ENCODE measurements around the gene TOR3A.

TOR3A gene

DNA sequence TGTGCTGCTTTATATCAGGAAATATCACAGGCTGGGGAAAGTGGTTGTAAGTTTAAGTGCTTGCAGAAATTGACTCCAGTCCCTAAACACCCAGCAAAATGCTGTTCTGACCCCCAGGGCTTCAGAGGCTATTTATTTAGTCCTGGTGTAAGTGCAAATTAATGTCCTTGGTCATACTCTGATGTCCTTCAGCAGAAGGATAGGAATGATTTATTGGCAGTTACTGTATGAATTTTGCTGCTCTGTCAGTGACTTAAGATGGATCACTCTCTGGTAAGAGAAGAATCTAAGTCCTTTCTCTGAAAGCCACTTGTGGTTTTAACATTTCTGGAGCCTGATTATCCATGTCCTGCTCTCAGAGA, 34.3 kb upstream of the TOR3A start:
- no peak for TF ChIP-seq POLR2AphosphoS5 (IDR thresholded peaks at IDR 0.05; ENCODE audit: low read depth, low read length)
- TF ChIP-seq, protein P1, sequence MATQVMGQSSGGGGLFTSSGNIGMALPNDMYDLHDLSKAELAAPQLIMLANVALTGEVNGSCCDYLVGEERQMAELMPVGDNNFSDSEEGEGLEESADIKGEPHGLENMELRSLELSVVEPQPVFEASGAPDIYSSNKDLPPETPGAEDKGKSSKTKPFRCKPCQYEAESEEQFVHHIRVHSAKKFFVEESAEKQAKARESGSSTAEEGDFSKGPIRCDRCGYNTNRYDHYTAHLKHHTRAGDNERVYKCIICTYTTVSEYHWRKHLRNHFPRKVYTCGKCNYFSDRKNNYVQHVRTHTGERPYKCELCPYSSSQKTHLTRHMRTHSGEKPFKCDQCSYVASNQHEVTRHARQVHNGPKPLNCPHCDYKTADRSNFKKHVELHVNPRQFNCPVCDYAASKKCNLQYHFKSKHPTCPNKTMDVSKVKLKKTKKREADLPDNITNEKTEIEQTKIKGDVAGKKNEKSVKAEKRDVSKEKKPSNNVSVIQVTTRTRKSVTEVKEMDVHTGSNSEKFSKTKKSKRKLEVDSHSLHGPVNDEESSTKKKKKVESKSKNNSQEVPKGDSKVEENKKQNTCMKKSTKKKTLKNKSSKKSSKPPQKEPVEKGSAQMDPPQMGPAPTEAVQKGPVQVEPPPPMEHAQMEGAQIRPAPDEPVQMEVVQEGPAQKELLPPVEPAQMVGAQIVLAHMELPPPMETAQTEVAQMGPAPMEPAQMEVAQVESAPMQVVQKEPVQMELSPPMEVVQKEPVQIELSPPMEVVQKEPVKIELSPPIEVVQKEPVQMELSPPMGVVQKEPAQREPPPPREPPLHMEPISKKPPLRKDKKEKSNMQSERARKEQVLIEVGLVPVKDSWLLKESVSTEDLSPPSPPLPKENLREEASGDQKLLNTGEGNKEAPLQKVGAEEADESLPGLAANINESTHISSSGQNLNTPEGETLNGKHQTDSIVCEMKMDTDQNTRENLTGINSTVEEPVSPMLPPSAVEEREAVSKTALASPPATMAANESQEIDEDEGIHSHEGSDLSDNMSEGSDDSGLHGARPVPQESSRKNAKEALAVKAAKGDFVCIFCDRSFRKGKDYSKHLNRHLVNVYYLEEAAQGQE (IDR thresholded peaks at IDR 0.05; ENCODE audit: insufficient read depth in 1 of 2, low read depth in 2 of 2, low read length in 2 of 2) = no peak
- TF ChIP-seq FOXP2 (optimal IDR thresholded peaks at IDR 0.05; ENCODE audit: borderline replicate concordance, extremely low read depth, extremely low read length, insufficient read depth) = no peak
- TF ChIP-seq SIN3A (IDR thresholded peaks at IDR 0.05; ENCODE audit: borderline replicate concordance, insufficient read depth, low read length) = no peak
- TF ChIP-seq TAF1 (IDR thresholded peaks at IDR 0.05; ENCODE audit: borderline replicate concordance, insufficient read depth, low read length) = no peak

DNA sequence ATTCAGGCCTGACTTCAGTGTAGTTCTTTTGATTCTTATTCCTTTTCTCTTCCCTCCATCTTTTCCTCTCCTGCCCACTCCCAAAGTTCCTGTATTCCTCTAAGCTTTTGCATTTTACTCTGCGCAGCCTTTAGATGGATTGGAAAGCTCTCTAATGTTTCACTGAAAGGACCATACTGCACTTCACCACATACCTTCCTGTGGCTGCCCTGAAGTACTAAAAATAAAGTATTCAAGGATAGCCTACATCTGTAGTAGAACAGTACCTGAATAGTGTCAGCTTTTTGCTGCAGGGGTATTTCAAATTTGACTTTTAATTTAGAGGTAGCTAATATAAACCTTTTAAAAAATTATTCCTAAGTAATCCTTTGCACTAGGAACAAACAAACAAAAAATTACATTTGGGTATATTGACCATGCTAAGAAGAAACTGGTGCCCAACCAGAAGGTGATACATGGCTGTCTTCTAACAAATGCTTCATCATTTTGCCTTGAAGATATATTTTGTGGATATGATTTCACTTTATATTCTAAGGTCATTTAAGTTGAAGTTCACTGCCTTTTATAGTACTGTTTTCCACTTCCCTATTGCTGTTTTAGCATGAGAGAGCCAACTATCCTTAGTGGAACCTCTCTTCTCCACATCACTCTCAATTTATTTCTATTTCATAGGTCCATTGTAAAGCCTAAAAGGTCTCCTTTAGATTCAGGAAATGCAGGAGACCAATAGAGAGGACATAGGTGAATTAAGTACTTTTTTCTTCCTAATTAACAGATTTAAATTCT, 33.3 kb upstream of the TOR3A start:
- no peak for TF ChIP-seq FOXP2 (optimal IDR thresholded peaks at IDR 0.05; ENCODE audit: borderline replicate concordance, extremely low read depth, extremely low read length, insufficient read depth)

DNA sequence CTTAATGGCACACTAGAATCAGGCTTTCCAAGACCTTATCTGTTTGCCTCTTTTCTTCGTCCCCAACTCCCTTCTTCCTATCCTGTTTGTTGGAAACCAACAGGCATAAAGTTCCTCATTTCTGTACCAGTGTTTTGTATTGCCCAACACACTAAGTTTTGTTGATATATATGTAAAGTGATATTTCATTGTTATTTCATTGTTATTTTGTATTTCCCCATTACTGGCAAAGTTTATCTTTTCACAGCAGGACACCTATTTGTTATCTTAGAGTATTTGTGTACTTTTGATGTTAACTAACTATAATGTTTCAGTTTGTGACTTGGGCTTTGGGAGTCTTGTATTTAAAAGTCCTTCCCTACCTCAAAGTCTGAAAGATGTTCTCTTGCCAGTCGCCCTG, 29.1 kb upstream of the TOR3A start:
- no peak for TF ChIP-seq SIN3A (IDR thresholded peaks at IDR 0.05; ENCODE audit: borderline replicate concordance, insufficient read depth, low read length)

DNA sequence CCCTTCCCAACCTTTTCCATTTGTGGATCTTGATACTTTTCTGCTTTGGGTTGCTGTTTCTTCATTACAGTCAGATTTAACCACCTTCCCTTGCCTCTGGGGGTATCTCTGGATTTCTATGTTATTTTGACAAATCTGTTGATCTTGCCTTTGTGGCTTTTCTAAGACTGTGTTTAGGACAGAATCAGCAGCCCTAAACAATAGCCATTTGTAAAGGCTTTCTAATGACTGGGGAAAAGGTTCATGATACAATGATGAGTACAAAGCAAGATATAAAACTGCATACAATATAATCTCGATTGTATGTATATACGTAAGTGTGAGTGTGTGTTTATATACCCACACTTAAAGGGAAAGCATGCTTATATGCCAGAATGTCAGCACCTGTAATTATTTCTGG, 28.4 kb upstream of the TOR3A start:
- TF ChIP-seq POLR2AphosphoS5 (IDR thresholded peaks at IDR 0.05; ENCODE audit: low read depth, low read length) = no peak
- TF ChIP-seq SIN3A (IDR thresholded peaks at IDR 0.05; ENCODE audit: borderline replicate concordance, insufficient read depth, low read length) = no peak
- TF ChIP-seq FOXP2 (optimal IDR thresholded peaks at IDR 0.05; ENCODE audit: borderline replicate concordance, extremely low read depth, extremely low read length, insufficient read depth) = no peak
- TF ChIP-seq TAF1 (IDR thresholded peaks at IDR 0.05; ENCODE audit: borderline replicate concordance, insufficient read depth, low read length) = no peak
- TF ChIP-seq, protein P1 (IDR thresholded peaks at IDR 0.05; ENCODE audit: insufficient read depth in 1 of 2, low read depth in 2 of 2, low read length in 2 of 2) = no peak

DNA sequence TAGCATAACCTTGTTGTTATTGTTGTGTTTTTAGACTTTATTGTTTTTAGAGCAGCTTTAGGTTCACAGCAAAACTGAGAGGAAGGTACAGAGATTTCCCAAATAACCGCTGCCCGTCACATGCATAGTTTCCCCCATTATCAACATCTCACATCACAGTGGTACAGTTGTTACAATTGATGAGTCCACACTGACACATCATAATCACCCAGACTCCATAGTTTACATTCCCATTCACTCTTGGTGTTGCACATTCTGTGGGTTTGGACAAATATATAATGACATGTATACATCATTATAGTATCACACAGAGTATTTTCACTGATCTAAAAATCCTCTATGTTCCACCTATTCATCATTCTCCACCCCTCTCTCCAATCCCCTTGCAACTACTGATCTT, 25.9 kb upstream of the TOR3A start:
- TF ChIP-seq TAF1 (IDR thresholded peaks at IDR 0.05; ENCODE audit: borderline replicate concordance, insufficient read depth, low read length) (no peak), FOXP2 (optimal IDR thresholded peaks at IDR 0.05; ENCODE audit: borderline replicate concordance, extremely low read depth, extremely low read length, insufficient read depth) (no peak), SIN3A (IDR thresholded peaks at IDR 0.05; ENCODE audit: borderline replicate concordance, insufficient read depth, low read length) (no peak), POLR2AphosphoS5 (IDR thresholded peaks at IDR 0.05; ENCODE audit: low read depth, low read length) (no peak)
- TF ChIP-seq, protein P1 (IDR thresholded peaks at IDR 0.05; ENCODE audit: insufficient read depth in 1 of 2, low read depth in 2 of 2, low read length in 2 of 2) = no peak

DNA sequence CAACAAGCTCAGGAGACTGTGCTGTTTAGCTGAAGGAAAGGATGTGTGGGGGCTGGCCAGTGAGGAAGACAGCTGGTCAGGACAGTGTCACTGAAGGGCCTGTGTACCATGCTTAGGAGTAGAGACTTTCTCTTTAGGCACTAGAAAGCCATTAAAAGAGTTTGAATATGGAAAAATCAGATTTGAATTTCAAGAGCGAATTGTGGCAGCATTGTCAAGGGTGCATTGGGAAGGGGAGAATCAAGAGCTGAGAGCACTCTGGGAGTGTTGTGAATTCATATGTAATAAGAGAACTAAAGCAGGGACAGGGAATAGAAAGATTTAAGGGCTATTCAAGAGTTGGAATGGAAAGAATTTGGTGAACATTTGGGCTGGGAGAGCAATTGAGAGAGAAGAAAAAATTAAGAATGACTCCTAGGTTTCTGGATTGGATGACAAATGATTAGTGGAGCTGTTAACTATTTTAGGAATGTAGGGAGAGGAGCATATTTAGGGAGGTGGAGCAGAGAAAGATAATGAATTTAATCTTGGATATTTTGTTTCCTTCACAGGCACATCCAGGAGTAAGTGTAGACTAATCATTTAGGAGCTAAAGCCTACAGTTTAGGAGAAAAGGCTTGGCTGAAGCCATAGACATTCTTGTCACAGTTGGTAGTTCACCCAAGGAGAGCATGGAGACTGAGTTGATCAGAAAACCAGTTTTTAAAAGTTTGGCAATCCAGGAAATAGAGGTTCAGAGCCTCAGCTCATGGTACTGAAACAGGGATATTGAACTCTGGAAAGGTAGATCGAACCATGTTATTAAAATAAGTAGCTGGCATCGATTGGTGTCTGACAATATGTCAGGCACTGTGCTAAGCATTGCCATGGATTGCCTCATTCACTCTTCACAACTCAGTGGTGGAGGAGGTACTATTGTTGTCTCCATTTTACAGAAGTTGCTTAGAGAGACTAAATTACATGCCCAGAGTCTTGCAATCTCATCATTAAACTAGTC, 23.1 kb upstream of the TOR3A start:
- TF ChIP-seq SIN3A (IDR thresholded peaks at IDR 0.05; ENCODE audit: borderline replicate concordance, insufficient read depth, low read length) (no peak), FOXP2 (optimal IDR thresholded peaks at IDR 0.05; ENCODE audit: borderline replicate concordance, extremely low read depth, extremely low read length, insufficient read depth) (no peak), TAF1 (IDR thresholded peaks at IDR 0.05; ENCODE audit: borderline replicate concordance, insufficient read depth, low read length) (no peak), POLR2AphosphoS5 (IDR thresholded peaks at IDR 0.05; ENCODE audit: low read depth, low read length) (no peak)
- TF ChIP-seq, protein P1 (IDR thresholded peaks at IDR 0.05; ENCODE audit: insufficient read depth in 1 of 2, low read depth in 2 of 2, low read length in 2 of 2) = no peak

All from PFSK-1 (cell line).